SU-DHL-6 (cell line): Measurements from ENCODE around the gene ESRRB.

ENCODE experiments used
- H2AFZ ChIP-seq: fragments of 200-600 bp; sonication (generic); 2 replicates; pipeline ENCODE4 v1.6.1; 2014; ENCODE audit warnings: low read depth, mild to moderate bottlenecking, moderate library complexity, mixed read lengths, antibody characterized with exemption, low read length; ENCODE audit not compliant: severe bottlenecking
- H3F3A ChIP-seq: fragments of 200-600 bp; shearing (Covaris generic); 2 replicates; pipeline ENCODE4 v1.6.0; 2016; ENCODE audit warnings: antibody characterized with exemption, mild to moderate bottlenecking; ENCODE audit not compliant: insufficient read depth
- H3K27ac ChIP-seq: fragments of 200-600 bp; sonication (generic); 2 replicates; pipeline ENCODE4 v1.5.1; 2016; ENCODE audit warnings: low read depth, mild to moderate bottlenecking, low read length, moderate library complexity, mixed read lengths
- H3K27me3 ChIP-seq: fragments of 200-600 bp; sonication (generic), shearing (Covaris generic); 2 replicates; pipeline ENCODE4 v1.6.0; 2014; ENCODE audit warnings: mild to moderate bottlenecking, low read length
- H3K36me3 ChIP-seq: fragments of 200-600 bp; sonication (generic); 2 replicates; pipeline ENCODE4 v1.6.1; 2014; ENCODE audit warnings: mild to moderate bottlenecking, low read length, mixed read lengths
- H3K4me2 ChIP-seq: fragments of 300-600, 200-600 bp; shearing (Covaris generic), sonication (generic); 2 replicates; pipeline ENCODE4 v1.6.0; 2014; ENCODE audit warnings: low read length, low read depth, mild to moderate bottlenecking; ENCODE audit not compliant: poor library complexity, severe bottlenecking
- H3K4me3 ChIP-seq: fragments of 200-600 bp; sonication (generic); 2 replicates; pipeline ENCODE4 v1.5.1; 2014; ENCODE audit warnings: antibody characterized with exemption, low read length, mild to moderate bottlenecking, mixed read lengths; ENCODE audit not compliant: insufficient read depth, poor library complexity, severe bottlenecking
- H3K79me2 ChIP-seq: fragments of 200-600 bp; sonication (generic); 2 replicates; pipeline ENCODE4 v1.6.1; 2014; ENCODE audit warnings: mild to moderate bottlenecking, low read length, moderate library complexity; ENCODE audit not compliant: insufficient read depth
- H3K9ac ChIP-seq: fragments of 200-600 bp; sonication (generic); 2 replicates; pipeline ENCODE4 v1.7.0; 2014; ENCODE audit warnings: mild to moderate bottlenecking, low read length
- H3K9me2 ChIP-seq: fragments of 200-600 bp; sonication (generic); replicated peaks from 2 replicates; pipeline ENCODE4 v1.6.1; 2014; ENCODE audit warnings: low read length; ENCODE audit not compliant: insufficient read depth
- H3K9me3 ChIP-seq: fragments of 200-600 bp; sonication (generic); 2 replicates; pipeline ENCODE4 v1.6.1; 2014; ENCODE audit warnings: low read length, mixed read lengths; ENCODE audit not compliant: insufficient read depth
- H4K20me1 ChIP-seq: fragments of 200-600 bp; sonication (generic); 2 replicates; pipeline ENCODE4 v1.6.1; 2014; ENCODE audit warnings: low read depth, mild to moderate bottlenecking, antibody characterized with exemption, low read length, moderate library complexity, mixed read lengths
- CTCF ChIP-seq: fragments of 200-600 bp; sonication (generic); IDR thresholded peaks from one replicate; pipeline ENCODE4 v1.5.1; 2017; ENCODE audit warnings: antibody characterized with exemption, mild to moderate bottlenecking, low read length, moderate library complexity; ENCODE audit not compliant: insufficient read depth, poor library complexity, severe bottlenecking
- EZH2phosphoT487 ChIP-seq: fragments of 200-600 bp; sonication (generic), shearing (Covaris generic); conservative IDR thresholded peaks from 2 replicates; pipeline ENCODE4 v1.6.1; 2018; ENCODE audit warnings: mild to moderate bottlenecking, antibody characterized with exemption, low read length, moderate library complexity, mixed read lengths

The ESRRB gene

GRCh38 chr14:76376409-76376877, 506 bp downstream of the ESRRB start:
- H3K79me2 ChIP-seq: no peaks in the 10 kb centered on the region
- H3K9me2 ChIP-seq: no peaks in the 10 kb centered on the region
- no peak overlapping the region for H3K4me2 ChIP-seq
- TF ChIP-seq EZH2phosphoT487: no peak
- no peak for TF ChIP-seq CTCF
- no peak overlapping the region for H3K4me3 ChIP-seq
- no peaks in the 10 kb centered on the region for H3K27me3 ChIP-seq
- no peaks in the 10 kb centered on the region for H3K36me3 ChIP-seq
- no peaks in the 10 kb centered on the region for H3K9me3 ChIP-seq
- no peaks in the 10 kb centered on the region for H3F3A ChIP-seq
- H2AFZ ChIP-seq: no peak overlapping the region
- no peak overlapping the region for H3K27ac ChIP-seq
- no peaks in the 10 kb centered on the region for H4K20me1 ChIP-seq
- H3K9ac ChIP-seq: no peak overlapping the region

GRCh38 chr14:76376878-76377734, 1.2 kb downstream of the ESRRB start:
- Histone ChIP-seq H4K20me1 (no peaks in the 10 kb centered on the region), H3K27me3 (no peaks in the 10 kb centered on the region), H3K36me3 (no peaks in the 10 kb centered on the region), H3K4me3 (no peak overlapping the region), H3K79me2 (no peaks in the 10 kb centered on the region), H3K27ac (no peak overlapping the region), H3K9ac (no peak overlapping the region), H3K9me2 (no peaks in the 10 kb centered on the region), H3K9me3 (no peaks in the 10 kb centered on the region), H2AFZ (no peak overlapping the region), H3K4me2 (no peak overlapping the region), H3F3A (no peaks in the 10 kb centered on the region)
- no peak for TF ChIP-seq CTCF
- TF ChIP-seq EZH2phosphoT487: no peak

- Histone ChIP-seq H3K9ac (no peak overlapping the region), H3K9me3 (no peaks in the 10 kb centered on the region), H3K79me2 (no peaks in the 10 kb centered on the region), H4K20me1 (no peaks in the 10 kb centered on the region), H3K27ac (no peak overlapping the region), H3K4me3 (no peak overlapping the region), H3K27me3 (no peaks in the 10 kb centered on the region), H2AFZ (no peak overlapping the region), H3K9me2 (no peaks in the 10 kb centered on the region), H3K36me3 (no peaks in the 10 kb centered on the region), H3K4me2 (no peak overlapping the region), H3F3A (no peaks in the 10 kb centered on the region)
- TF ChIP-seq CTCF (no peak), EZH2phosphoT487 (no peak)
These were observed 1.8 kb downstream of the ESRRB start for GRCh38 chr14:76377735-76378074.
